Stimulated activated CD4-positive, alpha-beta T cell treated with anti-CD3 and anti-CD28 coated beads, Interleukin-12 subunit alpha, Interleukin-12 subunit beta, amount 100 ng/mL, for 24 hours (primary cell): ENCODE results near the gene BMPER.

Experiments
- DNase-seq, 2 experiments: peaks; one replicate each; pipeline ENCODE4 v3.0.0-alpha.2; 2020; ENCODE audit warnings: low read depth in 2 of 2

BMPER gene

GRCh38 chr7:33905389-33906032, at the start of gene BMPER:
BMPER (plus strand) TSS chr7:33905539; CDS start chr7:33905614, 75 bp downstream.
- no peak for DNase-seq

DNA sequence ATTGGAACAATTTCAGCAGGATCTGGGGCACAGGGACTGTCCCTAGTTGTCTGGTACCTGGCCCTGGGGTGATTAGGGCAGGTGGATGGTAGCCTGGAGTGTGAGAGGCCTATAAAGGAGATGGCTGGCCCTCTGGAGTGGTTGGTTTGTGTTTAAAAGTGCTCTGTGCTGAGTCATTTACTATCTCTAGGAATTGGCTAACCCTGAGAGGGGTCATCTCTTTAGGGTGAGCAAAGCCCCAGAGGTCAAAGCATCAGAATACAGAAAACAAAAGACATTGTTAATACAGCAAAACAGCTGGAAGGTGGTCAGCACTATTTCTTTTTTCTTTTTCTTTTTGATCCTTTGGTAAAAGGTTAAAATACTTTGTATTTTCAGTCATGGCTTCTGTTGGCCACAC, 43.4 kb upstream of the BMPER start:
- DNase-seq, result no peak

GRCh38 chr7:33862946-33863814, 42.2 kb upstream of the BMPER start:
- no peak for DNase-seq

GRCh38 chr7:33868166-33868565, 37.2 kb upstream of the BMPER start:
- no peak for DNase-seq

DNA sequence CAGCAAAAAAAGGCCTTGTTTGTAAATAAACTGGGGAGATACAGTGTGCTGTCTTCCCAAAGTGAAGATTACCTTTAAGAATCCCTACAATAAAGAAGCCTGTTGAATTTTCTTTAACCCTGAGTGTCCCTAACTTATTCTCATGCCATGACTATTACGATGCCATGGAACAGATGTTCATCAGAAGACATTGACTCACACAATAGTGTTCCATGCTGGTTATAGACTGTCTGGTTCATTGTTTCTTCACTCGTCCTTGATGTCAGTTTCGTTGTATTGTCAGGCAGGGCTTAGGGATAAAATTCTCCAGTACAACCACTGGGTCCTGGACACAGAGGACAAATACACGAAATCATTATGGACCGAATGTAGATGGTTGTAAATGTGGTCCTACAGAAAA, 36.2 kb upstream of the BMPER start:
- DNase-seq, result no peak

- no peak for DNase-seq
Observed at GRCh38 chr7:33870120-33870519, 35.2 kb upstream of the BMPER start.

GRCh38 chr7:33872870-33873269, 32.5 kb upstream of the BMPER start:
- no peak for DNase-seq

- no peak for DNase-seq
Observed at GRCh38 chr7:33873518-33873917, 31.8 kb upstream of the BMPER start.

- DNase-seq, result no peak
Observed at GRCh38 chr7:33873981-33874750, 31.2 kb upstream of the BMPER start.

- no peak for DNase-seq
Observed at GRCh38 chr7:33874943-33875342, 30.4 kb upstream of the BMPER start.

- DNase-seq, result no peak
Observed at GRCh38 chr7:33876596-33877274, 28.6 kb upstream of the BMPER start.

- no peak for DNase-seq
Observed at GRCh38 chr7:33880787-33881186, 24.6 kb upstream of the BMPER start.

- DNase-seq, result no peak
Observed at GRCh38 chr7:33881316-33881715, 24.0 kb upstream of the BMPER start.

- DNase-seq, result no peak
Observed at GRCh38 chr7:33882040-33882837, 23.1 kb upstream of the BMPER start.

- no peak for DNase-seq
Observed at GRCh38 chr7:33882950-33883670, 22.2 kb upstream of the BMPER start.

GRCh38 chr7:33883671-33883965, 21.7 kb upstream of the BMPER start:
- no peak for DNase-seq

DNA sequence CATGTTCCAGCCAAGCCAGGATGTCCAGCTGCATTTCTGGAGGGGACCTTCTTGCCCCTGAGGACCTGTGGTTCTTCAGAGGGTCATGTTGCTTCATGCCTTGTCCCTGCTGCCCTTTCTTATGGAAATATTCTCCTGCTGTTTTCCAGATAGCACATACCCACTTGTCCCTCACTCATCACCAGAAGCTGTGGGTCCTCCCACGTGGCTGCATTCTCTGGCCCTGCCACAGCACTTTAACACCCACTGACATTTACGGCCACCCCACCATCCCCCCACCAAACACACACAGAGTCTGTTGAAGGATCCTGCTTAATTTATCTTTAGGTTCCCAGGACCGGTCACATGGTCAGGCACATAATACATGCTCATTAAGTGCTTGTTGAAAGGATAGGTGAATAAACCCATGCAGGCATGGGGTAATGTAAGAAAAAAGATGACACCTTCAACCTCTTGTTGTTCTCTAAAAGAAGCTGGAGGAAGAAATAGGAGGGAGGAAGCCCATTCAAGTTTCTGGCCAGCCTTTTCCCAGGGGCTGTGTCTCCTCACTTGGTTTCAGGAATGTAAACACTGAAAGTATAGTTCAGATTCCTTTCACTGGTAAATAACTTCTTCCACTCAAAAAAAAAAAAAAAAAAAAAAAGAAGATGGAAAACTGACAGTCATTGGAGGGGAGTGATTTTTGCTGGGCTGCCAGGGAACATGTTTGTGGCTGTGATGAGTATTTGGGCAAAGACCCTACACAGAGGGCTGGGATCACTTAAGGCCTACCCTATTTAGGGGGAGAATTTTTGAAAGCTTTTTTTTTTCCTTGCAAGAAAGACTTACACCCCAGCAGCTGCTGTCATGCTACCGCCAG, 19.8 kb upstream of the BMPER start:
- DNase-seq, result no peak

GRCh38 chr7:33886149-33886623, 19.2 kb upstream of the BMPER start:
- no peak for DNase-seq

DNA sequence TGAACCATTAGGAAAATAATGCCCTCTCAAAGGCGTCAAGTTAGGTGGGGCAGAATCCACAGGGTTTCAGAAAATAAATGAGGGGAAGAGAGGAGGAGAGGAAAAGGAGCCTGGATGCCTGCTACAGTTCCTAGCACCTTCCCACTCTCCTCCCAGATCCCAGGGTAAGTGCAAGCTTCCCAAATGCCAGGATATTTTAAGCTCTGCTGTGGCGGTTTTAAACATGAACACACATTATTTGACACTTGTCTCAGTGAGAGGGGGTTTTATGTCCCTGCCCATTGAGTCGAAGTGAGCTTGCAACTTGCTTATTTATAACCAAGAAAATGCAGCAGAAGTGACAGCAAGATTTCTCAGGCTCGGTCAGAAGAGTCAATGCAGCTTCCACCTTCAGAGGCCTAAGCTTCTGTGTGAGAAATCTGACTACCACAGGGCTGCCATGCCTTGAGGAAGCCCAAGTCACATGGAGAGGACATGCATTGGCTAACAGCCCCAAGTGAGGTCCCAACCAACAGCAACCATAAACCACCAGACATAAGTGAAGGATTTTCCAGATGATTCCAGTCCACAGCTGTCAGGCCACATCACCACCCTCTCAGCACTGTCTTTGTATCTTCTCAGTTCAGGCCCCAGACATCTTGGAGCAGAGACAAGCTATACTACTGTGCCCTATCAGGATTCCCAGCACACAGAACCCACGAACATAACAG, 17.9 kb upstream of the BMPER start:
- no peak for DNase-seq
